ENCODE data around the gene ARF1. TPM values are rescaled to one million over a fixed set of nuclear protein-coding genes. Genes with fewer than 3 reads are reported as not detected.

The ARF1 gene
- 447 TPM for total RNA-seq

DNA sequence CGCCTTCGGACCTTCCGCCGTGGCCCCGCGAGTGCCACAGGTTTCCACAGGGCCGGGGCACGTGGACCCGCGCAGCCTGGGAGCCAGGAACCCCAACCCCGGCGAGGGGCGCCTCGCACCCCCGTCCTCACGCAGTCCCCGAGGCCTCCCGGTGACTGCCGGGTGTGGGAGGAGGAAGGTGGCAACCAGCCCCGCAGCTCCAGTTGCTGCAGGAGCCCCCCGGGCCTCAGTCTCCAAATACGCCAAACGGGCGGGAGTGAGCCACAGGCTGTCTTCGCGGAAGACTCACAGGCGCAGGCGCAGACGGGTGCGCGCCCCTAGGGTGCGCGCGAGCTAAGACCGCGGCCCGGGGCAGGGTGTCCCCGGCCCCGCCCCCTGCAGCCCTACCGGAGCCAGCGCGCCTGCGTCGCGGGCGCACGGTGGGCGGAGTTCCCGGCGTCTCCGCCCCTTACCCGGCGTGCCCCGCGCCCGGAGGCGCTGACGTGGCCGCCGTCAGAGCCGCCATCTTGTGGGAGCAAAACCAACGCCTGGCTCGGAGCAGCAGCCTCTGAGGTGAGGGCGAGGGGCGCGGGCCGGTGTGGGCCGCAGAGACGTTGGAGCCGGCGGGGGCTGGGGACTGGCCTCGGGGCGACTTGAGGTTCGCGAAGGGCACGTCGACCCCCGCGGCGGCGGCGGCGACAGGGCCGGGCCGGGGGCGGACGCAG lies at the start of gene ARF1:
TSS of gene ARF1 (plus strand) at position 495 of the 704 bp plus-strand sequence. CDS start 14,407 bp downstream, outside the sequence.
- no peak for TF ChIP-seq CTCF (IDR thresholded peaks at IDR 0.05)
- H3K4me1 ChIP-seq, result peaks cover 29 to 36% of the 10 kb centered on the region in 2 donors
- intact Hi-C loops (cut with DNase I), result loop anchor here (1.0 to 5.0 kb wide), 7 partner anchors 27 to 520 kb away; partner anchors contain the start of genes GUK1, IBA57, JMJD4 and MRPL55

GRCh38 chr1:228033376-228033775 lies 49.1 kb upstream of the ARF1 start:
- Histone ChIP-seq H3K36me3 (no peaks in the 10 kb centered on the region), H3K27me3 (no peaks in the 10 kb centered on the region), H3K27ac (no peak overlapping the region), H3K9me3 (peaks cover 0 to 9% of the 10 kb centered on the region in 2 donors), H3K4me1 (no peaks in the 10 kb centered on the region), H3K4me3 (no peak overlapping the region)
- intact Hi-C loops (cut with DNase I), result no loop called here
- no peak for TF ChIP-seq CTCF (IDR thresholded peaks at IDR 0.05)
- no peak for DNase-seq (ENCODE audit: low spot score in 2 of 2)

More for the DNA sequence above, at the start of gene ARF1:
- peak within 1 kb of the TSS; percentile 97 to 100 for H3K4me3 ChIP-seq
- H3K9me3 ChIP-seq, result no peaks in the 10 kb centered on the region
- H3K27ac ChIP-seq, result peak within 1 kb of the TSS; percentile 99 to 100
- DNase-seq (ENCODE audit: low spot score in 2 of 2), result peak; percentile 70 to 93
- no peaks in the 10 kb centered on the region for H3K27me3 ChIP-seq
- no peaks in the 10 kb centered on the region for H3K36me3 ChIP-seq

GRCh38 chr1:228034954-228035837 lies 47.3 kb upstream of the ARF1 start:
- Histone ChIP-seq H3K27me3 (no peaks in the 10 kb centered on the region), H3K4me3 (no peak overlapping the region), H3K9me3 (peaks cover 0 to 6% of the 10 kb centered on the region in 2 donors), H3K36me3 (no peaks in the 10 kb centered on the region), H3K4me1 (no peaks in the 10 kb centered on the region), H3K27ac (no peak overlapping the region)
- no peak for TF ChIP-seq CTCF (IDR thresholded peaks at IDR 0.05)
- intact Hi-C loops (cut with DNase I), result no loop called here
- peak in 1 of 2 donors; percentile 52 for DNase-seq (ENCODE audit: low spot score in 2 of 2)

- Histone ChIP-seq H3K9me3 (peaks cover 0 to 6% of the 10 kb centered on the region in 2 donors), H3K27ac (no peak overlapping the region), H3K4me1 (no peaks in the 10 kb centered on the region), H3K27me3 (no peaks in the 10 kb centered on the region), H3K36me3 (no peaks in the 10 kb centered on the region), H3K4me3 (no peak overlapping the region)
- peak in 1 of 2 donors; percentile 37 for DNase-seq (ENCODE audit: low spot score in 2 of 2)
- no peak for TF ChIP-seq CTCF (IDR thresholded peaks at IDR 0.05)
- intact Hi-C loops (cut with DNase I), result no loop called here
These were observed 46.7 kb upstream of the ARF1 start for GRCh38 chr1:228035844-228036243.

DNA sequence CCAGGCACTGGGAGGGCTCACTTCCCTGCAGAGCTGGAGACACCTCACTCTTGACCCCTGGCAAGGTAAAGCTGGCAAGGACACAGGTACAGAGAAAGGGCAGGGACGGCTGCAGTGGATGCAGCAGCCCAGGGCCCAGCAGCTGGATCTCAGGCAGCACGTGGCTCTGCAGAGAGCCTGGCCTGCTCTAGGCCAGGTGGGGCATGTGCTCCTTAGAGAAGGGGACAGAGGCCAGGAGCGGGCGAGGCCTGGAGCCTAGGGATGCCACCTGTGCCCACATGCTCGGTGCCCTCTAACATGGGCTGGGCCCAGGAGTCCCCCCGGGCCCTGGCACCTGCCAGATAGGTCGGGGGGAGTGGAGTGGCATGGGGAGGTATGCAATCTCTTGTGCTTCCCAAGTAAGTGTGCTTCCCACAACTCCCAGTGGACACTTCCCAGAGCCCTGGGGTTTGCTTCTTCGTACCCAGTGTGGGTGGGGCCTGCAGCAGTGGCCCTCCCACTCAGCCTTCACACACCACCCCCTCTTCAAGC lies 45.7 kb upstream of the ARF1 start:
- Histone ChIP-seq H3K4me1 (no peaks in the 10 kb centered on the region), H3K36me3 (no peaks in the 10 kb centered on the region), H3K27ac (no peak overlapping the region), H3K9me3 (peaks cover 0 to 6% of the 10 kb centered on the region in 2 donors), H3K4me3 (no peak overlapping the region), H3K27me3 (no peaks in the 10 kb centered on the region)
- peak in 1 of 2 donors; percentile 57 for DNase-seq (ENCODE audit: low spot score in 2 of 2)
- intact Hi-C loops (cut with DNase I), result no loop called here
- TF ChIP-seq CTCF (IDR thresholded peaks at IDR 0.05), result no peak
